GM12891 (cell line): ENCODE data around the gene PKNOX1.
"Not testable (repeated sequence)": the region's sequence is repeated elsewhere in the genome, so short reads cannot be mapped to it uniquely, and the experiment has no call there.

ENCODE experiments used
- POLR2A ChIP-seq: IDR thresholded peaks from 2 replicates; pipeline ENCODE4 v1.6.1; 2011; ENCODE audit warnings: low read depth, low read length, control low read depth
- SPI1 ChIP-seq: IDR thresholded peaks from 2 replicates; pipeline ENCODE4 v1.6.1; 2011; ENCODE audit warnings: low read depth, low read length, control low read depth

DNA sequence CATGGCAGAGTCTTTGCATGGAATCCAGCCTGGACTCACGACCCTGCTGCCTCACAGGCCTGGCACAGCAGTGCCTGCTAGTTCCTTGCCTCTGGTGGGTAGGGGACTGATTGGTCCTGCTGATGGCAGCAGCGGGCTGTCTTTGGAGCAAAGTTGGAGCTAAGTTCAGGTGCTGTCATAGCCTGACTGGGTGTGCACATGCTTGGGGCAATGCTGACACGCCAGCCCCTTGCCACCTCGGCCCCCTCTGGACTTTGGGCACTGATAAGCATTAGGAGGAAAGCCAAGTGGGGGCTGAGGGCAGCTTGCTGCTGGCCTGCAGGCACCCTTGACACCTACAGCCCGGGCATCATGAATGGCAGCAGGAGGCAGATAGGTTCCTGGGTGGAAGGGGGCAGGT lies 67.8 kb downstream of the PKNOX1 start:
- not testable (repeated sequence) for TF ChIP-seq POLR2A, SPI1
